Measurements from ENCODE around the gene CHST14.

The CHST14 gene

DNA sequence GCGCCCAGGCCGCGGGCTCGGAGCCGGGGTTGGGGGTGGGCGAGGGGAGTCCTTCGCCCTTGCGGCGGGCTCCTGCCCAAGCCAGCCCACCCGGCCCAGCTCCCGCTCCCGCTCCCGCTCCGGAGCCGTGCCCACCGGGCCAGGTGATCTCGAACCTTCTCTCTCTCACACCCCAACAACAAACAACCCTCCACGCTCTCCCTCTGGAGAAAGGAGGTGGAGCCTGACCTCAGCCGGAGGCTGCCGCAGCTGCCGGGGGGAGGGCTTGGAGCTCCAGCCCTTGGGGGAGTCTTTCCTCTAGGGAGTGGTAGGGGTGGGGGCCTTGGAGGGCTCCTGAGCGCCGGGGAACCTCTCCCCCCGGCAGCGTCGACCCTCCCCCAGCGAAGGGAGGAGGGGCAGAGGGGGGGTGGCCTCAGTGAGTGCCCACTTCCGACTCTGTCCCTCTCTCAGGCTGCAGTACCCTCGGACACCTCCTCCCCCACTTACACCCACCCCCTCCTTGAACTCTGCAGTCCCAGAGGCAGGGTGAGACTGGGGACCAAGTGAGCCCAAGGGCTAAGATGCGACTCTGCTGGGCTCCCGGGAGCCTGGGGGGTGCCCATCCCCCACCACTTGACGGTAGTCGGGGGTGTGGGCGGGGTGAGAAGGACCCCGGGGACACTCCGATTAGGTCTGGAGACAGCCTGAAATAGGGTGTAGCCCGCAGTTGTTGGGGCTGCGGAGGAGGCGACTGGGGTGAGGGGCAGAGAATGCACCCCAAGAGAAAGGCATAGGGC is 34.5 kb upstream of the CHST14 start:
- no peaks in the 10 kb centered on the region for H3K79me1 ChIP-seq (ENCODE audit: low read length)
- H2BK120ac ChIP-seq (ENCODE audit: low read depth, low read length), result no peak overlapping the region
- H3K79me2 ChIP-seq (ENCODE audit: control insufficient read depth, insufficient read depth, low read length), result peaks cover 1% of the 10 kb centered on the region
- H4K8ac ChIP-seq (ENCODE audit: low read depth, low read length), result no peak overlapping the region
- peak overlapping the region; percentile 55 for H2AK5ac ChIP-seq (ENCODE audit: low read length)
- H4K5ac ChIP-seq (ENCODE audit: low read length), result no peak overlapping the region
- peak overlapping the region; percentile 65 for H2BK5ac ChIP-seq (ENCODE audit: low read length)
- H3K4me3 ChIP-seq (ENCODE audit: low read length), result peak overlapping the region; percentile 74
- no peaks in the 10 kb centered on the region for H3K36me3 ChIP-seq (ENCODE audit: control insufficient read depth, insufficient read depth, low read length)
- H3K27me3 ChIP-seq (ENCODE audit: insufficient read depth, low read length, poor library complexity), result no peaks in the 10 kb centered on the region
- peak overlapping the region; percentile 97 for H3K56ac ChIP-seq (ENCODE audit: low read length)
- peak overlapping the region; percentile 57 for H3K23ac ChIP-seq (ENCODE audit: low read length)
- peak overlapping the region; percentile 99 for H3K4me2 ChIP-seq (ENCODE audit: low read length)
- H2BK15ac ChIP-seq (replicated peaks; ENCODE audit: low read depth), result no peak overlapping the region
- no CpG with 5 or more reads among the region's 39 CpGs for WGBS (ENCODE audit: extremely low coverage, insufficient coverage, low lambda C conversion rate)
- H3K9ac ChIP-seq (ENCODE audit: low read length), result peak overlapping the region; percentile 87
- peak overlapping the region; percentile 77 for H3K4ac ChIP-seq (ENCODE audit: low read depth, low read length)
- peak overlapping the region; percentile 24 for H3K18ac ChIP-seq (ENCODE audit: low read length)
- no peak overlapping the region for H3K27ac ChIP-seq (ENCODE audit: low read depth, low read length)
- H3K4me1 ChIP-seq (ENCODE audit: control insufficient read depth, low read depth, low read length), result peaks cover 26% of the 10 kb centered on the region
- no peak for DNase-seq

GRCh38 chr15:40436892-40437751 is 33.7 kb upstream of the CHST14 start:
- Histone ChIP-seq H3K36me3 (ENCODE audit: control insufficient read depth, insufficient read depth, low read length) (no peaks in the 10 kb centered on the region), H3K4me2 (ENCODE audit: low read length) (peak overlapping the region; percentile 99), H3K23ac (ENCODE audit: low read length) (peak overlapping the region; percentile 72), H3K27ac (ENCODE audit: low read depth, low read length) (no peak overlapping the region), H3K18ac (ENCODE audit: low read length) (peak overlapping the region; percentile 24), H3K79me1 (ENCODE audit: low read length) (no peaks in the 10 kb centered on the region), H2BK5ac (ENCODE audit: low read length) (peak overlapping the region; percentile 65), H3K9ac (ENCODE audit: low read length) (peak overlapping the region; percentile 87), H2BK120ac (ENCODE audit: low read depth, low read length) (no peak overlapping the region), H3K4me1 (ENCODE audit: control insufficient read depth, low read depth, low read length) (peaks cover 26% of the 10 kb centered on the region), H2AK5ac (ENCODE audit: low read length) (peak overlapping the region; percentile 55), H3K4me3 (ENCODE audit: low read length) (peak overlapping the region; percentile 74), H3K56ac (ENCODE audit: low read length) (peak overlapping the region; percentile 97), H3K79me2 (ENCODE audit: control insufficient read depth, insufficient read depth, low read length) (peaks cover 9% of the 10 kb centered on the region), H3K4ac (ENCODE audit: low read depth, low read length) (peak overlapping the region; percentile 19), H4K5ac (ENCODE audit: low read length) (no peak overlapping the region), H4K8ac (ENCODE audit: low read depth, low read length) (no peak overlapping the region), H3K27me3 (ENCODE audit: insufficient read depth, low read length, poor library complexity) (no peaks in the 10 kb centered on the region), H2BK15ac (replicated peaks; ENCODE audit: low read depth) (no peak overlapping the region)
- no CpG with 5 or more reads among the region's 17 CpGs for WGBS (ENCODE audit: extremely low coverage, insufficient coverage, low lambda C conversion rate)
- peak; percentile 80 for DNase-seq

DNA sequence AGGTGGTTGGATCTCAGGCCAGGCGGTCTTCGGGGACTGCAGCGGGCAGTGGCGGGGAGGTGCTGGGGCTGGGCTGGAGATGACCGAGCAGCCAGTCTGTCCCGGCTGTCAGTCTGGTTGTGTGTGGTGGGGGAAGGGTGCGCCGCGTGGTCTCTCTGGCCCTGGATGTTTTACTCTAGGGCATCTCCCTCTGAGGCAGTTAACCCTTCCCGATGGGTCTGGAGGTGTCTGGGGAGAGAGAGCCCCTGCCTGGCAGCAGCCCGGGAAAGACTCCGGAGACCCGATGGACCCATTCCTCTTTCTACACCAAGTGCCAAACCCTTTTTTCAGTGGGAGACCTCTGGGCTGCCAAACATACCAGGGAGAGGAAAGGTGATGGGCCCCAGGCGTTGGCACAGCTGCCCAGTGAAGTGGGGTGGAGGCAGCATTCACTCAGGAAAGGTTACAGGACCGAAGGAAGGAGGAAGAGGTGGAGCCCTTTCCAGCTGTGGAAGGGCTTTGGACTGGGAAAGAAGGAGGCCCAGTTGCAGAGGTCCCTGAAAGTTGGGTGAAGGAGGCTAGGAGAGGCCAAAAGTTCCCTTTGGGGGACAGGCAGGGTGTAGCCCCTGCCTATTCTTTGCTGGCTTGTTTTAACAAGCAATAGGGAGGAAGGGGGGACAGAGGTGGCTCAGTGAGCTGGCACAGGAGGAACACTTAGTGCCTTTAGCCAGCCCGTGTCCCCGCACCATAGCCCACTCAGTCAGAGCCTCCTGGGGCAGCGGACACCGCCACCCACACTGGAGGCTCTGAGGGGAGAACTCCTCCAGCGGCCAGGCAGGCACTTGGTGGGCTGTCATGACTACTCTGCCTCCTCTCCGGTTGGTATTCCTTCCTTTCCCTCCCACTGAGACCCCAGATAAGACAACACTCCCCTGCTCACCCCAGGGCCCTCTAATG is 32.8 kb upstream of the CHST14 start:
- Histone ChIP-seq H3K27me3 (ENCODE audit: insufficient read depth, low read length, poor library complexity) (no peaks in the 10 kb centered on the region), H3K4ac (ENCODE audit: low read depth, low read length) (no peak overlapping the region), H3K79me1 (ENCODE audit: low read length) (peaks cover 3% of the 10 kb centered on the region), H2BK15ac (replicated peaks; ENCODE audit: low read depth) (no peak overlapping the region), H2AK5ac (ENCODE audit: low read length) (peak overlapping the region; percentile 38), H2BK5ac (ENCODE audit: low read length) (no peak overlapping the region), H3K4me3 (ENCODE audit: low read length) (peak overlapping the region; percentile 2), H4K8ac (ENCODE audit: low read depth, low read length) (no peak overlapping the region), H3K23ac (ENCODE audit: low read length) (peak overlapping the region; percentile 72), H3K9ac (ENCODE audit: low read length) (peak overlapping the region; percentile 87), H4K5ac (ENCODE audit: low read length) (no peak overlapping the region), H2BK120ac (ENCODE audit: low read depth, low read length) (no peak overlapping the region), H3K79me2 (ENCODE audit: control insufficient read depth, insufficient read depth, low read length) (peaks cover 18% of the 10 kb centered on the region), H3K27ac (ENCODE audit: low read depth, low read length) (no peak overlapping the region), H3K4me2 (ENCODE audit: low read length) (peak overlapping the region; percentile 99), H3K4me1 (ENCODE audit: control insufficient read depth, low read depth, low read length) (peaks cover 28% of the 10 kb centered on the region), H3K36me3 (ENCODE audit: control insufficient read depth, insufficient read depth, low read length) (no peaks in the 10 kb centered on the region), H3K56ac (ENCODE audit: low read length) (peak overlapping the region; percentile 98), H3K18ac (ENCODE audit: low read length) (no peak overlapping the region)
- DNase-seq, result no peak
- WGBS (ENCODE audit: extremely low coverage, insufficient coverage, low lambda C conversion rate), result no CpG with 5 or more reads among the region's 21 CpGs

DNA sequence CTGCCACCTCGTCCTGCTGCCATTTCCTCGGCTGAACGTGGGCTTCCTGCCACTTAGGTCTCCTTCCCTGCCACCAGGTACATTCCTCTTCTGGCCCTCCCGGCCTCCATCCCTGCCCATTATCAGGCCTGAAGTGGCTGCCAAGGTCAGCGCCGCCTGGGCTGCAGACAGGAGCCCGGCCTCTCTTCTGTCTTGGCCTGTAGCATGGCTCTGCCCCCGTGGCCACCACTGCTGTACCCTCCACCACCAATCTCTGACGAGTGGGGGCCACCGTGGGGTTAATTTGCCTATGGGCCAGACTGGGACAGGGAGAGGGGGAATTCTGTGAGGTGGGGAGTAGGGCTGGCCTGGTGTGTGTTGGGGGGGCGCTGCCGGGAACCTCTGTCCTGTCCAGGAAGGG is 32.1 kb upstream of the CHST14 start:
- peak overlapping the region; percentile 86 for H3K27ac ChIP-seq (ENCODE audit: low read depth, low read length)
- no peaks in the 10 kb centered on the region for H3K27me3 ChIP-seq (ENCODE audit: insufficient read depth, low read length, poor library complexity)
- peak overlapping the region; percentile 37 for H2AK5ac ChIP-seq (ENCODE audit: low read length)
- no peak overlapping the region for H3K18ac ChIP-seq (ENCODE audit: low read length)
- WGBS (ENCODE audit: extremely low coverage, insufficient coverage, low lambda C conversion rate), result no CpG with 5 or more reads among the region's 12 CpGs
- peak overlapping the region; percentile 49 for H3K4ac ChIP-seq (ENCODE audit: low read depth, low read length)
- peaks cover 8% of the 10 kb centered on the region for H3K79me1 ChIP-seq (ENCODE audit: low read length)
- peaks cover 25% of the 10 kb centered on the region for H3K79me2 ChIP-seq (ENCODE audit: control insufficient read depth, insufficient read depth, low read length)
- H3K9ac ChIP-seq (ENCODE audit: low read length), result peak overlapping the region; percentile 73
- H3K4me3 ChIP-seq (ENCODE audit: low read length), result no peak overlapping the region
- no peak overlapping the region for H4K5ac ChIP-seq (ENCODE audit: low read length)
- H4K8ac ChIP-seq (ENCODE audit: low read depth, low read length), result no peak overlapping the region
- no peaks in the 10 kb centered on the region for H3K36me3 ChIP-seq (ENCODE audit: control insufficient read depth, insufficient read depth, low read length)
- H2BK5ac ChIP-seq (ENCODE audit: low read length), result no peak overlapping the region
- H2BK120ac ChIP-seq (ENCODE audit: low read depth, low read length), result no peak overlapping the region
- H3K4me1 ChIP-seq (ENCODE audit: control insufficient read depth, low read depth, low read length), result peaks cover 34% of the 10 kb centered on the region
- H3K23ac ChIP-seq (ENCODE audit: low read length), result no peak overlapping the region
- DNase-seq, result no peak
- H2BK15ac ChIP-seq (replicated peaks; ENCODE audit: low read depth), result no peak overlapping the region
- peak overlapping the region; percentile 98 for H3K56ac ChIP-seq (ENCODE audit: low read length)
- peak overlapping the region; percentile 10 for H3K4me2 ChIP-seq (ENCODE audit: low read length)

GRCh38 chr15:40439461-40439959 is 31.3 kb upstream of the CHST14 start:
- no CpG with 5 or more reads among the region's 15 CpGs for WGBS (ENCODE audit: extremely low coverage, insufficient coverage, low lambda C conversion rate)
- Histone ChIP-seq H4K8ac (ENCODE audit: low read depth, low read length) (no peak overlapping the region), H3K9ac (ENCODE audit: low read length) (peak overlapping the region; percentile 73), H2BK120ac (ENCODE audit: low read depth, low read length) (no peak overlapping the region), H3K56ac (ENCODE audit: low read length) (peak overlapping the region; percentile 98), H2BK5ac (ENCODE audit: low read length) (peak overlapping the region; percentile 86), H3K4me1 (ENCODE audit: control insufficient read depth, low read depth, low read length) (peaks cover 42% of the 10 kb centered on the region), H3K36me3 (ENCODE audit: control insufficient read depth, insufficient read depth, low read length) (no peaks in the 10 kb centered on the region), H3K79me1 (ENCODE audit: low read length) (peaks cover 15% of the 10 kb centered on the region), H3K4me3 (ENCODE audit: low read length) (peak overlapping the region; percentile 52), H3K23ac (ENCODE audit: low read length) (peak overlapping the region; percentile 68), H2BK15ac (replicated peaks; ENCODE audit: low read depth) (no peak overlapping the region), H4K5ac (ENCODE audit: low read length) (no peak overlapping the region), H3K27me3 (ENCODE audit: insufficient read depth, low read length, poor library complexity) (no peaks in the 10 kb centered on the region), H3K79me2 (ENCODE audit: control insufficient read depth, insufficient read depth, low read length) (peaks cover 33% of the 10 kb centered on the region), H3K18ac (ENCODE audit: low read length) (peak overlapping the region; percentile 31), H2AK5ac (ENCODE audit: low read length) (peak overlapping the region; percentile 48), H3K27ac (ENCODE audit: low read depth, low read length) (peak overlapping the region; percentile 86), H3K4me2 (ENCODE audit: low read length) (peak overlapping the region; percentile 43), H3K4ac (ENCODE audit: low read depth, low read length) (peak overlapping the region; percentile 82)
- DNase-seq, result peak; percentile 95
